ENCODE measurements around the gene OR6J1. TPM values are rescaled to one million over a fixed set of nuclear protein-coding genes. Genes with fewer than 3 reads are reported as not detected.

Gene OR6J1
- not detected in 2 replicates for total RNA-seq

DNA sequence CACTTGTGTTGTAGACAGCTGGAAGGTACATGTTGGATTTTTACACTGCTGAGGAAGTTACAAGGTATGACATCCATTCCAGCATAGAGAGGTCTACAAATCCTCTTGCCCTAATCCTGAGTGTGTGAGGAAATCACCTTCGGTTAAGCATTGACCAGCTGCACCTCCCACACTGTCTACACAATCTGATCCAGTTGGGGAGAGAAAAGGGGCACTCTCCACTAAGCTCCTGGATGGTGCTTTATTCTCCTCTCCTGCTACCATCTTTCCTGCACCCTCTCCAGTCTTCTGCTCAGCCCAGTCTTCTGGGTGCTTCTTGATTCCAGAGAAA is at the start of gene OR6J1:
Gene OR6J1, minus strand, starts transcription at position 48 of the 331 bp plus-strand sequence. CDS start 9,541 bp downstream, outside the sequence.

DNA sequence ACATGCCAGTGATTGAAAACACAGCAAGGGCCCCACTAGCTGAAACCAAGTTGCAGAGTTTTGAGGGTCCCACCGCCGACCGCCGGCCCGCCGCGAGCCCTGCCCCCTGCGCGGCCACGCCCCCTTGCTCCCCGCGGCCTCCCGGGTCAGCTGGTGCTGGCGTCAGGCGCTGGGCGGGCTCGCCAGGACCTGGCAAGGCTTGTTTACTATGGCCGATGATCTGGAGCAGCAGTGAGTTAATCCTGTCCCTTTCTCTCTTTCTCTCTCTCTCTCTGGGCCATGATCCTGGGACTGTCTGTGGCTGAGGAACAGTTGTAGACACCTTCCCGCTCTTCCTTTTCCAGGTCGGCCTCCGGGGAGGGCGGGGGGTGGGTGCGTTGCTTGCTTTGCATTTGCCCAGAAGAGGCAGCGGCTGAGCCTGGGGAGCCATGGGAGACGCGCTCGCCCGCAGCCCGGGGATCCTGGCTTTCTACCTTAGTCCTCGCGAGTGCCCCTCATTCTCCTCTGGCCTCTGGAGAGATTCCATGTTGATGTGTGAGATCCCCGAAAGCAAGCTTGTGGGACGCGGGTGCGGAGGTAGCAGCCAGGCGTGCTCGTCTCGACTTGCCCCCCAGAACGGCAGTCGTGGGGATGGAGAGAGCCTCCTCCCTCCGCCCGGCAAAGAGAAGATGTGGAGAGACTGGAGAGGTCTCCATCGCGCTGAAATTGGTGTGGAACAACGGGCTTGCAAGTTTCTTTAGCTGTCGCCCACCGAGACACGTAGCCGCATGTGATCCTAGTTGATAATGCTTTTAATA is 45.9 kb downstream of the OR6J1 start, which contains the start of gene ABHD4:
Gene ABHD4, plus strand, starts transcription at position 202 of the 797 bp plus-strand sequence. Its CDS starts 7 bp downstream, at position 209.

DNA sequence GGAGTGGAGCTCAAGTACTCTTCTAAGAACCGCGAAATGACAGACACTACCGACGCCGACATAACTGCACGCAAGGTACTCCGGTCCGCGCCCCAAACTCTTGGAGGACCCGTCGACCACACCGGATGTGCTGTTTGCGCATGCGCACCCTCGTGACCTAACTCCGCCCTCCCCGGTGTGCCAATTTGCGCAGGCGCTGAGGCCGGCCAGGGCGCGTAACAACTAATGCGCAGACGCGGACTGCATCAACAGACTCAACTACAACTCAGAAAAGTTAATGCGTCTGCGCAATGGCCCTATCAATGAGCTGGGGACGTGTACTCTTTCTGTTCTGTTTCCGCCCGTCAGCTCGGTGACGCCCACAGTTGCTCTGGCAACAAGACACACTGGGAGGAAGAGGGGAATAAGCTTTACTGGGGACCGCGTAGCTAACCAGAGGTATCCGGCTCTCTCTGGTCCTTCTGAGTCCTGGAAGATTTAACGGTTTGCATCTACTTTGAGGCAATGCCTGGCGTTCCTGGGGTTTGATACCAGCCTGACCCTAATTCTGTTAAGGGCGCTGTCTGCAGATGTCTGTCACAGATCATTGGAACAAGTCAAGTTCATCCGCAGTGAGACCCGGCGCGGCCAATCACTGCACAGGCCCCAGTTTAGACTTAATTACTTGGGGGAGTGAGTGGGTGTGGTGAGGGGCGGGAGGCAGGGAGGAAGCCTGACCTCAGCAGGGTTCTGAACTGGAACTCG is 54.9 kb downstream of the OR6J1 start, which contains the start of gene DAD1:
Gene DAD1, minus strand, starts transcription at position 129 of the 744 bp plus-strand sequence. Its CDS starts 67 bp downstream, at position 62.

Other genes starting within 250 kb of the OR6J1 start
- gene DAD1, start 55.1 kb downstream of the OR6J1 start, total RNA-seq: 172 and 225 TPM in 2 replicates
- 23.0 and 25.4 TPM in 2 replicates for gene ABHD4, start 46.1 kb downstream of the OR6J1 start, total RNA-seq
- 52.1 and 56.8 TPM in 2 replicates for gene OXA1L, start 122.3 kb upstream of the OR6J1 start, total RNA-seq
- gene SLC7A7, start 171.1 kb upstream of the OR6J1 start, total RNA-seq: 6.7 and 10.2 TPM in 2 replicates
- 19.7 and 22.7 TPM in 2 replicates for gene MRPL52, start 185.5 kb upstream of the OR6J1 start, total RNA-seq
- 612 and 680 TPM in 2 replicates for gene MMP14, start 192.2 kb upstream of the OR6J1 start, total RNA-seq
- gene LRP10, start 227.4 kb upstream of the OR6J1 start, total RNA-seq: 152 and 182 TPM in 2 replicates
- 0.12 TPM in 1 of 2 replicates, not detected in the other for gene REM2, start 238.9 kb upstream of the OR6J1 start, total RNA-seq

All from hair follicle dermal papilla cell (primary cell).